Activated CD4-positive, alpha-beta T cell treated with anti-CD3 and anti-CD28 coated beads, Interleukin-2, amount 10 ng/mL, durations not matched to agents 24 days and 14 days (primary cell): Measurements from ENCODE around the gene ATE1. TPM values are rescaled to one million over a fixed set of nuclear protein-coding genes. Genes with fewer than 3 reads are reported as not detected.

ENCODE experiments used
- DNase-seq: peaks from one replicate; pipeline ENCODE4 v3.0.0; 2022
- H3K27ac Mint-ChIP-seq: one replicate; pipeline ENCODE4 v1.8.0; 2022; ENCODE audit warnings: mild to moderate bottlenecking, mixed read lengths
- H3K27me3 Mint-ChIP-seq: one replicate; pipeline ENCODE4 v1.8.0; 2022; ENCODE audit warnings: mixed read lengths
- H3K36me3 Mint-ChIP-seq: one replicate; pipeline ENCODE4 v1.8.0; 2022; ENCODE audit warnings: low read depth, mild to moderate bottlenecking, mixed read lengths
- H3K4me1 Mint-ChIP-seq: one replicate; pipeline ENCODE4 v1.8.0; 2021; ENCODE audit warnings: mixed read lengths
- H3K4me3 Mint-ChIP-seq: one replicate; pipeline ENCODE4 v1.8.0; 2022; ENCODE audit warnings: mild to moderate bottlenecking, moderate library complexity, mixed read lengths
- H3K9me3 Mint-ChIP-seq: one replicate; pipeline ENCODE4 v1.8.0; 2021; ENCODE audit warnings: mixed read lengths
- intact Hi-C: fragments of 100-400 bp; cut with micrococcal nuclease; formaldehyde crosslinking; loops from one replicate; pipeline ENCODE4 v1.15.1; 2023
- total RNA-seq: library from RNA; stranded (reverse); gene quantifications from 2 replicates; pipeline ENCODE4 v1.2.3, GENCODE V29; 2022

ATE1 gene
- total RNA-seq, 1 donor from 2014 or later = 39.1 TPM

GRCh38 chr10:121845044-121845784, 82.6 kb downstream of the ATE1 start:
- Mint-ChIP-seq H3K4me1 (peaks cover 3% of the 10 kb centered on the region), H3K9me3 (peaks cover 13% of the 10 kb centered on the region), H3K4me3 (no peak overlapping the region), H3K27me3 (no peaks in the 10 kb centered on the region), H3K36me3 (peaks cover 41% of the 10 kb centered on the region), H3K27ac (no peak overlapping the region)
- intact Hi-C loops = loop anchor here (10.0 kb wide), 1 partner anchor 90 kb away; no protein-coding TSS in a partner anchor
- no peak for DNase-seq

- DNase-seq = no peak
- Mint-ChIP-seq H3K4me3 (no peak overlapping the region), H3K36me3 (peaks cover 34% of the 10 kb centered on the region), H3K4me1 (peaks cover 3% of the 10 kb centered on the region), H3K27me3 (no peaks in the 10 kb centered on the region), H3K9me3 (peaks cover 13% of the 10 kb centered on the region), H3K27ac (no peak overlapping the region)
- intact Hi-C loops = loop anchor here (10.0 kb wide), 1 partner anchor 90 kb away; no protein-coding TSS in a partner anchor
Observed at GRCh38 chr10:121844537-121844936, 83.3 kb downstream of the ATE1 start.

DNA sequence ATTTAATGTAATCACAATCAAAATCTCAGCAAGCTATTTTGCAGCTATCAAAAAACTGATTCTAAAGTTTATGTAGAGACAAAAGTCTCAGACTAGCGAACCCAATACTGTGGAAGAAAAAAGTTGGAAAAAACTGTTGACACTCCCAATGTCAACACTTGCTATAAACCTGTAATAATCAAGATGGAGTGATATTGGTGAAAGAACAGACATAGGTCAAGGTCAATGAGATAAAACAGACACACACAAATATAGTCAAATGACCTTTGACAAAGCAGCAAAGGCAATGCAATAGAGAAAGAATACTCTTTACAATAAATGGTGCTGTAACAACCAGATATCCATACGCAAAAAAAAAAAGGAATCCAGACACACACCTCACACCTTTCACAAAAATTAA, 84.5 kb downstream of the ATE1 start:
- Mint-ChIP-seq H3K4me3 (no peak overlapping the region), H3K4me1 (peaks cover 3% of the 10 kb centered on the region), H3K27me3 (no peaks in the 10 kb centered on the region), H3K27ac (no peak overlapping the region), H3K9me3 (peaks cover 13% of the 10 kb centered on the region), H3K36me3 (peaks cover 30% of the 10 kb centered on the region)
- intact Hi-C loops = loop anchor here (10.0 kb wide), 1 partner anchor 89 kb away; no protein-coding TSS in a partner anchor
- no peak for DNase-seq

- H3K27ac Mint-ChIP-seq = no peak overlapping the region
Observed at GRCh38 chr10:121841862-121842261, 86.0 kb downstream of the ATE1 start.

GRCh38 chr10:121838931-121839330, 88.9 kb downstream of the ATE1 start:
- intact Hi-C loops = no loop called here
- DNase-seq = no peak
- Mint-ChIP-seq H3K4me1 (no peaks in the 10 kb centered on the region), H3K4me3 (no peak overlapping the region), H3K27ac (no peak overlapping the region), H3K9me3 (peaks cover 3% of the 10 kb centered on the region), H3K27me3 (no peaks in the 10 kb centered on the region), H3K36me3 (peaks cover 11% of the 10 kb centered on the region)

More at GRCh38 chr10:121841862-121842261, 86.0 kb downstream of the ATE1 start:
- intact Hi-C loops = loop anchor here (10.0 kb wide), 1 partner anchor 87 kb away; no protein-coding TSS in a partner anchor
- Mint-ChIP-seq H3K9me3 (peaks cover 13% of the 10 kb centered on the region), H3K4me1 (peaks cover 3% of the 10 kb centered on the region), H3K4me3 (no peak overlapping the region), H3K36me3 (peaks cover 22% of the 10 kb centered on the region), H3K27me3 (no peaks in the 10 kb centered on the region)
- DNase-seq = no peak

GRCh38 chr10:121838149-121838548, 89.7 kb downstream of the ATE1 start:
- Mint-ChIP-seq H3K4me3 (no peak overlapping the region), H3K27me3 (no peaks in the 10 kb centered on the region), H3K9me3 (no peaks in the 10 kb centered on the region), H3K36me3 (peaks cover 13% of the 10 kb centered on the region), H3K27ac (no peak overlapping the region), H3K4me1 (no peaks in the 10 kb centered on the region)
- no peak for DNase-seq
- intact Hi-C loops = no loop called here

- H3K4me3 Mint-ChIP-seq = no peak overlapping the region
- intact Hi-C loops = no loop called here
- H3K27me3 Mint-ChIP-seq = no peaks in the 10 kb centered on the region
- peaks cover 16% of the 10 kb centered on the region for H3K36me3 Mint-ChIP-seq
- no peak for DNase-seq
- H3K9me3 Mint-ChIP-seq = no peaks in the 10 kb centered on the region
- no peaks in the 10 kb centered on the region for H3K4me1 Mint-ChIP-seq
- no peak overlapping the region for H3K27ac Mint-ChIP-seq
Observed at GRCh38 chr10:121836171-121836570, 91.7 kb downstream of the ATE1 start.

DNA sequence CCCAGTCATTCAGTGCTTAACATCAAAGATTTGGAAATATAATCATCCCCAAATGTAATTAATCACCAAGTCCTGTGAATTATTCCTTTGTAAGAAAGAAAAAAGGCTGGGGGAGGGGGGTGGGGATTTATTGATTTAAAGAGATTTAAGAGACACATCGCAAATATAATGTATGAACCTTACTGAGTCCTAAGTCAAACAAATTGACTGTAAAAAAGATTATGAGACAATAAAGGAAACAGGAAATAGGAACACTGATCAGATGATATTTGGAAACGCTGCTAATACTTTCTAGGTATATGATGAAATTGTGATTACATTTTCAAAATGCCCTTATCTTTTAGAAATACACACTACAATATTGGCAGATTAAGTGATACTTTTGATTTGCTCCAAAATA, 92.5 kb downstream of the ATE1 start:
- Mint-ChIP-seq H3K27me3 (no peaks in the 10 kb centered on the region), H3K27ac (no peak overlapping the region), H3K9me3 (no peaks in the 10 kb centered on the region), H3K4me1 (no peaks in the 10 kb centered on the region), H3K36me3 (peaks cover 16% of the 10 kb centered on the region), H3K4me3 (no peak overlapping the region)
- no peak for DNase-seq
- intact Hi-C loops = no loop called here

DNA sequence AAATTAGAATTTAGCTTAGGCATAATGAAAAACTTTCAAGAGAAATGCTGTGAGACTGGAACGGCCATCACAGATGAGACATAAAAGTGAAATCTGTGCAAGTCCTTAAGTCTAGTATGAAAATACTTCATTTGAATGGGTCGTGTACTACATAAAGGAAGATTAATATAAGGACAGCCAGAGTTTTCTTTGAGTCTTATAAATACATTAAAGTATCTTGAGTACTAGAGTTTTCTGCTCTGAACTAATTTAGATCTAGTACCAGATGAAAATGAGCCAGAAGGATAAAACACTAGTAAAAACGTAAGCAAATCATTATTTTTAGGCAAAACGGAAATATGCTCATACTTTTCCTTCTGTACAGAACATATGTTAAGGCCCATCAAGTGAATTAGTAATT, 93.1 kb downstream of the ATE1 start:
- H3K27ac Mint-ChIP-seq = no peak overlapping the region
- DNase-seq = no peak
- no peak overlapping the region for H3K4me3 Mint-ChIP-seq
- H3K27me3 Mint-ChIP-seq = no peaks in the 10 kb centered on the region
- no peaks in the 10 kb centered on the region for H3K9me3 Mint-ChIP-seq
- intact Hi-C loops = no loop called here
- no peaks in the 10 kb centered on the region for H3K4me1 Mint-ChIP-seq
- H3K36me3 Mint-ChIP-seq = peaks cover 16% of the 10 kb centered on the region

- Mint-ChIP-seq H3K4me1 (no peaks in the 10 kb centered on the region), H3K9me3 (no peaks in the 10 kb centered on the region)
Observed at GRCh38 chr10:121833387-121833786, 94.4 kb downstream of the ATE1 start.

DNA sequence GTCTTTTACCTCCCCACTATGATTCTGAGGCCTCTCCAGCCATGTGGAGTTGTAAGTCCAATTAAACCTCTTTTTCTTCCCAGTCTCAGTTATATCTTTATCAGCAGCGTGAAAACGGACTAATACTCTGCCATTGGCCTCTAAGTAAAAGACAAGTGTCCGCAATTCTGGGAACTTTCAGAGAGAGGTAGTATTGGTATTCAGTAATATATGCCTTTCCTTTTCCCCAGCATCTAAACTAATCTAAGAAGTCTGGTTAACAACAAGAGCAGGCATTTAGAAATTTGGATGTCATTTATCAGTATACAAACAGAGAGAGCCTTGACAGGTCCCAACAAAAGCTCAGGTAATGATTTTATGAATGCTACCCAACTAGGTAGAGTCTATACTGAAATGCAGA, 95.2 kb downstream of the ATE1 start:
- Mint-ChIP-seq H3K36me3 (peaks cover 25% of the 10 kb centered on the region), H3K4me3 (no peak overlapping the region), H3K27ac (no peak overlapping the region), H3K4me1 (no peaks in the 10 kb centered on the region), H3K27me3 (no peaks in the 10 kb centered on the region), H3K9me3 (no peaks in the 10 kb centered on the region)
- no peak for DNase-seq
- intact Hi-C loops = no loop called here

More at GRCh38 chr10:121833387-121833786, 94.4 kb downstream of the ATE1 start:
- intact Hi-C loops = no loop called here
- no peak for DNase-seq
- H3K27me3 Mint-ChIP-seq = no peaks in the 10 kb centered on the region
- H3K4me3 Mint-ChIP-seq = no peak overlapping the region
- H3K27ac Mint-ChIP-seq = no peak overlapping the region
- H3K36me3 Mint-ChIP-seq = peaks cover 20% of the 10 kb centered on the region

DNA sequence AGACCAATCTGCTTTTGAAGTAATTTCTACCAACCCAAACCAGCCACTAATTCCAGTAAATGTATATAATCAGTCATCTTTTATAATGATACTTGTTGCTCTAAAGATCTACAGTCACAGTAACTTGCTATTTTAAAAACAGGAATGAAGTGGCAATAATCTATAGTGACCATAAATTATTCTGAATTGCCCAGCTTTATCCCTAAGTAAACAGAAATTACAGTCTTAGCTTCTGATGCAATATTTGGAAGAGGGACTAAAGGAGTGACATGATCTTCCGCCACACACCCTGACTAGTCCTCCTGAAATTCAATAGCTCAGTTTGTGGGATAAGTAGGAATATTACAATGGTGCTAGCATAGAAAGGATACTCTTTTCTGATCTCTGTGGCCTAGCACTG, 96.1 kb downstream of the ATE1 start:
- intact Hi-C loops = no loop called here
- Mint-ChIP-seq H3K27me3 (no peaks in the 10 kb centered on the region), H3K27ac (no peak overlapping the region), H3K9me3 (no peaks in the 10 kb centered on the region), H3K4me1 (no peaks in the 10 kb centered on the region), H3K4me3 (no peak overlapping the region), H3K36me3 (peaks cover 28% of the 10 kb centered on the region)
- DNase-seq = no peak

DNA sequence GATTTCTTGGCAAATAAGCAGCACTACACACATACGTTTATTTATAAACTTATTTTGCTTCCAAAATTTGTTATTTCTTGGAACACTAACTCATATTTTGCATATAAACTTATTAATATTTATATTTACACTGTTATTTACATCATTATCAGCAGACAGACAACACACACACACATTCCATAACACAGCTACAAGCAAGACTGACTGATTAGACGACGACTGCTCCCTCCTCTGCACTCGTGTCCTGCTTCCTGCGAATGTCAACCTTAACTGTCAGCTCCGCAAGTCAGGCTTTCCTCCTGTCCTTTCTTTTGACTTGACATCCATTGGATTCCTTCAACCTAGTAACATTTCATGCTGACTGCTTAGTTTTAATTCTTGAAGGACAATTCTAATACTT, 96.6 kb downstream of the ATE1 start:
- H3K4me1 Mint-ChIP-seq = no peaks in the 10 kb centered on the region
- intact Hi-C loops = no loop called here
- no peaks in the 10 kb centered on the region for H3K9me3 Mint-ChIP-seq
- DNase-seq = no peak
- no peak overlapping the region for H3K27ac Mint-ChIP-seq
- H3K4me3 Mint-ChIP-seq = no peak overlapping the region
- peaks cover 28% of the 10 kb centered on the region for H3K36me3 Mint-ChIP-seq
- H3K27me3 Mint-ChIP-seq = no peaks in the 10 kb centered on the region

DNA sequence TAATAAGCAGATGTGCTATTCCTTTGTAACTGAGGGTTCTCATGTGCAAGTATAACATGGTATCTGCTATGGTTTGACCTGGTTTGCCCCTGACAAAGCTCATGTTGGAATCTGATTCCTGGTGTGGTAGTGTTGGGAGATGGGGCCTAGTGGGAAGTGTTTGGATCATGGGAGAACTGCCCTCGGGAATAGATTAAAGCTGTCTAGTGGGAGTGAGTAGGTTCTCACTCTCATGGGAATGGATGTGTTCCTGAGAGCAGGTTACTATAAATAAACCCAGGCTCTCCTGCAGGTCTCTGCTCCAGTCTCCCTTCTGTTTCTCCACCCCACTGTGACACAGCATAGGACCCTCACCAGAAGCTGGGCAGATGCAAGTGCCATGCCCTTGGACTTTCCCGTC, 97.7 kb downstream of the ATE1 start:
- Mint-ChIP-seq H3K36me3 (peaks cover 24% of the 10 kb centered on the region), H3K27me3 (no peaks in the 10 kb centered on the region), H3K27ac (no peak overlapping the region), H3K4me1 (no peaks in the 10 kb centered on the region), H3K4me3 (no peak overlapping the region), H3K9me3 (no peaks in the 10 kb centered on the region)
- intact Hi-C loops = no loop called here
- DNase-seq = no peak

DNA sequence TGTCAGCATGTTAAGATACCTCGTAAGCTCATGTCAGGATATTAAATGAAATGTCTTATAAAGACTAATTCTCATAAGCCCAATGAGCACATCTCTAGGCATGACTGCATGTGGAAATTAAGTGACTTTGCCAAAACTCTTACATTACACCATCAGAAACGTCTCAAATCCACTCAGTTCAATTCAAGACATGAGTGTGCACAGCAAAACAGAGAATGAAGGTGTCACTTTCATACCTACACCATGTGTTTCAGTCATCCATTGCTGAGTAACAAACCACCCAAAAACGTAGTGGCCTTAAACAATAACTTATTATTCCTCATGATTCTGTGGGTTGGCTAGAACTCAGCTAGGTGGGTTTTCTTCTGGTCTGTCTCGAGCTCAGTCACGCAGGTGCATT, 99.8 kb downstream of the ATE1 start:
- Mint-ChIP-seq H3K36me3 (peaks cover 17% of the 10 kb centered on the region), H3K27ac (no peak overlapping the region), H3K4me3 (no peak overlapping the region), H3K4me1 (no peaks in the 10 kb centered on the region), H3K27me3 (no peaks in the 10 kb centered on the region), H3K9me3 (no peaks in the 10 kb centered on the region)
- intact Hi-C loops = no loop called here
- DNase-seq = no peak
